ENCODE results near the gene CLNK. TPM values are rescaled to one million over a fixed set of nuclear protein-coding genes. Genes with fewer than 3 reads are reported as not detected.

The CLNK gene
- polyA plus RNA-seq, 3 donors: not detected

GRCh38 chr4:10461850-10462400 lies 222.6 kb downstream of the CLNK start:
- 53% methylated on average over 26 of the region's 27 CpGs for WGBS (ENCODE audit: insufficient coverage)

More at GRCh38 chr4:10461850-10462400, 222.6 kb downstream of the CLNK start:
- H3K9ac ChIP-seq (ENCODE audit: insufficient read depth, low read length, poor library complexity, severe bottlenecking): no peak overlapping the region
- H3K36me3 ChIP-seq (replicated peaks in 1 of 2; ENCODE audit: control insufficient read depth in 1 of 2, insufficient read depth in 2 of 2, low read length in 2 of 2): no peaks in the 10 kb centered on the region
- TF ChIP-seq CTCF (IDR thresholded peaks at IDR 0.05): no peak
- Mint-ChIP-seq H3K4me1 (peaks cover 17% of the 10 kb centered on the region), H3K27me3 (ENCODE audit: low read depth in 3 of 3) (peaks cover 51 to 63% (median 55%) of the 10 kb centered on the region in 3 donors), H3K9me3 (peaks cover 3 to 25% (median 20%) of the 10 kb centered on the region in 7 donors), H3K36me3 (peaks cover 4 to 6% of the 10 kb centered on the region in 2 donors), H3K27ac (no peak overlapping the region), H3K4me3 (peak overlapping the region; percentile 74 to 92)
- peak overlapping the region; percentile 72 for H2AFZ ChIP-seq (ENCODE audit: insufficient read depth, low read depth, low read length, poor library complexity, severe bottlenecking)
- no peaks in the 10 kb centered on the region for H3K79me2 ChIP-seq (ENCODE audit: insufficient read depth, low read length)
- peaks cover 33 to 51% of the 10 kb centered on the region in 2 donors for H3K27me3 ChIP-seq (ENCODE audit: control insufficient read depth in 2 of 2, insufficient read depth in 2 of 2, low read length in 2 of 2)
- peaks cover 16 to 22% of the 10 kb centered on the region in 2 donors for H3K4me1 ChIP-seq (ENCODE audit: control insufficient read depth in 1 of 2, insufficient read depth in 2 of 2, low read length in 2 of 2)
- peak overlapping the region in 2 of 3 experiments; percentile 7 to 64 for H3K4me3 ChIP-seq (replicated peaks in 1 of 3; ENCODE audit: low read depth in 2 of 3, low read length in 3 of 3)
- peak overlapping the region; percentile 69 for H3K4me2 ChIP-seq (replicated peaks; ENCODE audit: extremely low read depth, low read length, poor library complexity, severe bottlenecking)
- no peak overlapping the region for H3K27ac ChIP-seq (ENCODE audit: low read depth in 1 of 2, low read length in 2 of 2)
- no peaks in the 10 kb centered on the region for H4K20me1 ChIP-seq (ENCODE audit: insufficient read depth, low read length)
- H3K9me3 ChIP-seq (replicated peaks in 1 of 2; ENCODE audit: control insufficient read depth in 1 of 2, insufficient read depth in 1 of 2, low read length in 2 of 2): peaks cover 8 to 20% of the 10 kb centered on the region in 2 donors
- intact Hi-C loops (cut with micrococcal nuclease): no loop called here
- DNase-seq: no peak
